ENCODE results near the gene MARCKS.

MARCKS gene

DNA sequence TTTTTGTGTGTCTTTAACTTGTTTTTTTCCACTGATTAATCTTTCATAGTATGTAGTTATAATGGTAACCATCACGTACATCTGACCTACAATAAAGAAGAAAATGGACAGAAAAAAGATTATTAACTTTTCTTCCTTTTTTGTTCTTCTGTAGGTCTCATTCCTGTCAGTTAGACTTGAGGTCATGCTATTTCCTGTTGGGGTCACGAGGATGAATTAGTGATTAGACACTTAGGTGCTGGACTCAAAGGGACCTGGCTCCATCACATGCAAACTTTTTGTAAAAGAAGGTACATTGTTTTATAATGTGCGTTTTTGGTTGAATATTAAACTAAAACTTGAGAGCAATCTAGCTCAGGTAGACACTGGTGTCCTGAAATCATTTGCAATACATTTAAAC is 14.8 kb downstream of the MARCKS start:
- H3K27me3 ChIP-seq (replicated peaks; ENCODE audit: control insufficient read depth, insufficient read depth, low read length): no peaks in the 10 kb centered on the region
- TF ChIP-seq, protein P1, sequence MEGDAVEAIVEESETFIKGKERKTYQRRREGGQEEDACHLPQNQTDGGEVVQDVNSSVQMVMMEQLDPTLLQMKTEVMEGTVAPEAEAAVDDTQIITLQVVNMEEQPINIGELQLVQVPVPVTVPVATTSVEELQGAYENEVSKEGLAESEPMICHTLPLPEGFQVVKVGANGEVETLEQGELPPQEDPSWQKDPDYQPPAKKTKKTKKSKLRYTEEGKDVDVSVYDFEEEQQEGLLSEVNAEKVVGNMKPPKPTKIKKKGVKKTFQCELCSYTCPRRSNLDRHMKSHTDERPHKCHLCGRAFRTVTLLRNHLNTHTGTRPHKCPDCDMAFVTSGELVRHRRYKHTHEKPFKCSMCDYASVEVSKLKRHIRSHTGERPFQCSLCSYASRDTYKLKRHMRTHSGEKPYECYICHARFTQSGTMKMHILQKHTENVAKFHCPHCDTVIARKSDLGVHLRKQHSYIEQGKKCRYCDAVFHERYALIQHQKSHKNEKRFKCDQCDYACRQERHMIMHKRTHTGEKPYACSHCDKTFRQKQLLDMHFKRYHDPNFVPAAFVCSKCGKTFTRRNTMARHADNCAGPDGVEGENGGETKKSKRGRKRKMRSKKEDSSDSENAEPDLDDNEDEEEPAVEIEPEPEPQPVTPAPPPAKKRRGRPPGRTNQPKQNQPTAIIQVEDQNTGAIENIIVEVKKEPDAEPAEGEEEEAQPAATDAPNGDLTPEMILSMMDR (IDR thresholded peaks at IDR 0.05; ENCODE audit: insufficient read depth, low read length, poor library complexity, severe bottlenecking): no peak
- peak; percentile 13 for DNase-seq (ENCODE audit: extremely low read depth, insufficient read length)
- H3K4me3 ChIP-seq (replicated peaks; ENCODE audit: low read depth, low read length): peak overlapping the region; percentile 38
- H3K36me3 ChIP-seq (ENCODE audit: control insufficient read depth, insufficient read depth, low read length): no peaks in the 10 kb centered on the region

DNA sequence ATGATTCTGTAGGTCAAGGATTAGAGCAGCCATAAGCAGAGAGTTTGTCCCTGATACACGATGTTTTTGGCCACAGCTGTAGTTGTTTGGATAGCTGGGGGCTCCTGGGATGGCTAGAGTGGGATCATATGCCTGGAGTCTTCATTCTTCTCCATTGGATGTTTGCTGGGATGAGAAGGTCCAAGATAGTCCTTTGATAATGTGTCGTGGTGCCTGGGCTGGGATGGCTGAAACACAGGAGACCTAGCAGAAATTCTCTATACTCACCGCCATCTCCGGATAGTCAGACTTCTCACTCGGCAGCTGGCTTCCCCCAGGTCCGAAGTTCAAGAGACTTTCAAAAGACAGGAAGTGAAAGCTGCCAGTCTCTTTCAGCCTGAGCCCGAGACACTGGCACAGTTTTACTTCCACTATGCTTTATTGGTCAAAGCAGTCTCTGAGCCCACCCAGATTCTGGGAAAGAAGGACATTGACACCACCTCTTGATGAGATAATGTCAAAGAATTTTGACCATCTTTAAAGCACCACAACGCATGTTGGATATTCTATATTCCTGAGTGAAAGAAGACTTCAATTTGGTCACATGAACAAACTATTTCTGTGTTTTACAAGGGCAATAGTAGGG is 16.0 kb downstream of the MARCKS start:
- Histone ChIP-seq H3K36me3 (ENCODE audit: control insufficient read depth, insufficient read depth, low read length) (no peaks in the 10 kb centered on the region), H3K27me3 (replicated peaks; ENCODE audit: control insufficient read depth, insufficient read depth, low read length) (no peaks in the 10 kb centered on the region), H3K4me3 (replicated peaks; ENCODE audit: low read depth, low read length) (peak overlapping the region; percentile 71)
- DNase-seq (ENCODE audit: extremely low read depth, insufficient read length): peak; percentile 57
- TF ChIP-seq, protein P1 (IDR thresholded peaks at IDR 0.05; ENCODE audit: insufficient read depth, low read length, poor library complexity, severe bottlenecking): no peak

DNA sequence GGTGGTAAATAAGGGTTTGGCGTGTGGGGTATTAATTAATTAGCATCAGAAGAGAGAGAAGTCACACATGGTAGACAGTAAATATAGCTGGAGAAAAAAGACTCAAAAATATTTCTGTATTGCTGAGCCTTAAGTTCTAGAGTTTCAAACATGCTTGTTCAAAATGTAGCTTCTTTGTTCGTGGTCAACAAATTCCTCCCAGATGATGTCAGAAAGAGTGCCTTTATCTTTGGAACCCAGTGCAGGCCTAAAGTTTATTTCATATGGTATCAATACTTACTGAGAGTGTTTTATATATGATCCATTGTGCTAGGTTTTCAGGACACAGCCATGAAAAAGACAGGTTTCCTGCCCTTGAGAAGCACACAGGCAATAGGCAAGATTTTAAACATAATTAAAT is 18.3 kb downstream of the MARCKS start:
- H3K27me3 ChIP-seq (replicated peaks; ENCODE audit: control insufficient read depth, insufficient read depth, low read length): no peaks in the 10 kb centered on the region
- no peak for DNase-seq (ENCODE audit: extremely low read depth, insufficient read length)

DNA sequence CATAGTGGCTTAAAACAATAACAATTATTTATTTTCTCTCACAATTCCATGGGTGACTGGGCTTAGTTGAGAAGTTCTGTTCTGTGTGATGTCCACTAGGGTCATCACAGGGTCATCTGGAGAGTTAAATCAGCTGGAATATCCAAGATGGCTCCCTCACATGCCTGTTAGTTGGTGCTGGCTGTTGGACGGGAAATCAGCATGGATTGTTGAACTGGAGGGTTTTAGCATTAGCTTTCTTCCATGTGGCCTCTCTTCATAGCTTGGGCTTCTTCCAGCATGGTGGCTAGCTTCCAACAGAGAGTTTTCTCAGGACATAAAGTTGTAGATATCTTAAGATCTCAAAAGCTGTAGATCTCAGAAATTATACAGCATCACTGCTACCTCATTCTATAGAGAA is 19.6 kb downstream of the MARCKS start:
- TF ChIP-seq, protein P1 (IDR thresholded peaks at IDR 0.05; ENCODE audit: insufficient read depth, low read length, poor library complexity, severe bottlenecking): no peak
- DNase-seq (ENCODE audit: extremely low read depth, insufficient read length): no peak
- Histone ChIP-seq H3K27me3 (replicated peaks; ENCODE audit: control insufficient read depth, insufficient read depth, low read length) (no peaks in the 10 kb centered on the region), H3K36me3 (ENCODE audit: control insufficient read depth, insufficient read depth, low read length) (no peaks in the 10 kb centered on the region), H3K4me3 (replicated peaks; ENCODE audit: low read depth, low read length) (no peak overlapping the region)

More for the DNA sequence above, 18.3 kb downstream of the MARCKS start:
- no peak overlapping the region for H3K4me3 ChIP-seq (replicated peaks; ENCODE audit: low read depth, low read length)
- H3K36me3 ChIP-seq (ENCODE audit: control insufficient read depth, insufficient read depth, low read length): no peaks in the 10 kb centered on the region
- TF ChIP-seq, protein P1 (IDR thresholded peaks at IDR 0.05; ENCODE audit: insufficient read depth, low read length, poor library complexity, severe bottlenecking): no peak

DNA sequence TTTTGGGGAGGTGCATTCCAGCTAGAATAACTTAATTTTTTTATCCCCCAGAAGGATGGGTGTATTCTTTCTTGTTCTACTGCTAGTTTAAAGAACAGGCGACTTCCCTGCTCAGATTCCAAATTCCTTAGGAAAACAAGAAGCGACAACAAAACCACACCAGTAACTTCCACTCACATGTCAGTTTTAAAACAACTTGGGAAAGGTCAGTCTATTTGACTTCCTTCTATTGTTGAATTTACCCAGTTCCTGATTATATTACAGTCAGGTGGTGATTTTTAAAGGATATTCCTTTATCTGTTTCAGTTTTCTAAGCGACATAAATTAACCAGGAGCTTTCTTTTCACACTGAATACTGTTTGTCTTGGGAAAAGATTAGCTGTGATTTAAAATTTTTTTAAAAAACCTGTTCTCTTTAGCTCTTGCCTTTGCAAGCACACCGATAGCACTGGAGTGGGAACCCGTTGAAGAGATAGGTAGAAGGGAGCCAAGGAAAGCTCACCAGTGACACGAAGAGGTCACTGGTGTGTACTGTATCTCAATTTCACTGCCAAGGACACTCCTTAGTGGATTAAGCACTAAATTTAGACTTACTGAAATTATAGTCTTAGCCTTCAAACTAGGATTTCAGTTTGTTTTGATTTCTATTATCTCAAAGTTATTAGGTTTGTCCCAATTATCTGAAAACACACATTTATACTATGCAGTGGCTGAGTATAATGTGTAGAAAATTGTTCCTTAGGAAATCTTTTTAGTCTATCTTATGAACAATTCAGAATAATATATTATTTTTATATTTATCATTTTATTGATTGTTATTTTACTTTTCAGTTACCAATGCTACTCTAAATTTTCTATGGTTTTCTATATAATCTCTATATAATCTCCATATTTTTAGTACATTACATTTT is 22.3 kb downstream of the MARCKS start:
- peak; percentile 15 for DNase-seq (ENCODE audit: extremely low read depth, insufficient read length)

More for the DNA sequence above, 22.3 kb downstream of the MARCKS start:
- Histone ChIP-seq H3K36me3 (ENCODE audit: control insufficient read depth, insufficient read depth, low read length) (no peaks in the 10 kb centered on the region), H3K4me3 (replicated peaks; ENCODE audit: low read depth, low read length) (no peak overlapping the region), H3K27me3 (replicated peaks; ENCODE audit: control insufficient read depth, insufficient read depth, low read length) (no peaks in the 10 kb centered on the region)
- TF ChIP-seq, protein P1 (IDR thresholded peaks at IDR 0.05; ENCODE audit: insufficient read depth, low read length, poor library complexity, severe bottlenecking): peak; percentile 82

Measured in GM06990 (cell line).